HG03575 (cell line): ENCODE data around the gene ILKAP.

Experiments used
- ATAC-seq: cut with Tn5 transposase; IDR thresholded peaks from one replicate; pipeline ENCODE4 v1.9.1; 2021; ENCODE audit not compliant: unreplicated experiment, insufficient number of reproducible peaks, low FRiP score; ENCODE audit errors: extremely low read depth

Gene ILKAP

GRCh38 chr2:238157506-238158017 is 45.9 kb downstream of the ILKAP start:
- ATAC-seq = no peak

GRCh38 chr2:238155761-238156694 is 47.5 kb downstream of the ILKAP start:
- no peak for ATAC-seq

GRCh38 chr2:238155051-238155760 is 48.3 kb downstream of the ILKAP start:
- no peak for ATAC-seq

DNA sequence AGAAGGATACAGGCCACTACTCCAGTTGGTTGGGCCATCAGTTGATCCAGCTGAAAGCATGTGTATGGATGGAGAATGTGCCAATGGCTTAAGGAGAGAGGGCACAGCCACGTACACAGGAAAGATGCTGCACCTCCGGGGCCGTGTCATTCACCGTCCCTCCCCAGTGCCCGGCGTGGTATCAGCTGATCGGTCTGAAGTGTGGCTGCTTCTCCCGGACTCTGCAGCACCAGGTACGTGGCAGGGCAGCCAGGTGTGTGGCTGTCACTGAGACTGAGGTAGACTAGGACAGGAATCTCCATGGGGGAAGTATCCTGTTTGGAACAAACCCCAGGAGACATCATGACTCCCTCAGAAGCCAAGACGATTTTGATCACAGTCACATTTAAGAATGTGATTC is 48.9 kb downstream of the ILKAP start:
- ATAC-seq = no peak

- ATAC-seq = no peak
These were observed 50.5 kb downstream of the ILKAP start for GRCh38 chr2:238152771-238153688.

DNA sequence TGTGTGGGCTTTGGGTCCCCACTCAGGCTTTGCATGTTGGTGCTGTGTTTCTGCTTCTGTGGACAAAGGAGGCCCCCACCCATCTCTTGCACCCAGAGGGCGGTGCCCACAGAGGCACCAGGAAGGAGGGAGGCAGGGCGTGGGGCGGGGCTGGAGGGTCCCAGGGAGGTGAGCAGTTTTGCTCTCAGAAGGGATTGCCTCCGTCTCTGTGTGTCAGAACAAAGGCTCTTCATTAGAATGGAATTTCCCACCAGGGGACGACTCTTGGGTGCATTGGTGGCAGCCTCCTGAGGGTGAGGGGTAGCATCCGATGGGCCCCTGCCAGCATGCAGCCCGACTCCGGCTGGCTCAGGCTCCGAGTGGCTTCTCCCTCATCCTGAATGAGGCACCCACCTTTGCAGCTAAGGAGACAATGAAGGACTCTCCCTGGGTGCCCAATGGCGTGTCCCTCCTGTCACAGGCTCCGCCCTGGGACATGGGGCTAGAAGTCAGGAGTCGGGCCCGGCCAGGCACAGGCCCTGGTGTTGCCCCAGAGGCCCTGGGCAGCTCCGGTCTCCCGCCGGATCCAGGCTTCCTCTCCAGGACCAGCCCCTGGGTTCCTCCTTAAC is 51.8 kb downstream of the ILKAP start:
- ATAC-seq = no peak

- no peak for ATAC-seq
These were observed 52.3 kb downstream of the ILKAP start for GRCh38 chr2:238151205-238151604.

- ATAC-seq = no peak
These were observed 52.8 kb downstream of the ILKAP start for GRCh38 chr2:238150686-238151085.

DNA sequence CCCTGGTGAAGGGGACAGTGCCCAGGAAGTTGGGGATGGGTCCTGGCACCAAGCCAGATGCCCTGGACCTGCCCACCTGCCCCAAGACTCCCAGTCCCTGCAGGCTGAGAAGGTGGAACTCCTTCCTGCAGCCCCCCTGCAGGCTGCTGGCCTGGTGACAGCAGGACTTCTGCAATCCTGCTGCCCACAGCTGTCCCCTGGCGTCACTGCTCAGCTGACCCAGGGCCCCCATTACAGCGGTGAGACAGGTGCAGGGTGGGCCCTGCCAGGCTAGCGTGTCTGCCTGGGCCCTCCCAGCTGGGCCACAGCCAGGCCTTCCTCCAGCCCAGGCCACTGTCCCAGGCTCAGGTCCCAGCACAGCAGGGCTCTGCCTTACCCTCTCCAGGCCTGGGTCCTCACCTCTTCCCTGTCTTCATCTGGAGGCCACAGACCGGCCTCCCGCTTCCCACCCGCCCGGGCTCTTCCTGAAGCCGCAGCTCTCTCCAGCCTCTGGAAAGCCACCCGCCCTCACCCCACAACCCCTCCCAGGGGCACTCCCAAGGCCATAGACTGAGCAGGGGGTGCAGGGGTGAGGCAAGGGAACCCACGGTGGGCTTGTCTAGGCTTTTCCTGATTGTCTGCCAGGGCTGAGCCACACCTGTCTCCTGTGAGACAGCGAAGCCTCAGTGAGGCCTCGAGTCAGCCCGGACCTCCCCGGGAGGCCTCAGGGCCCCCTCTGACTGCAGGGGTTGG is 53.5 kb downstream of the ILKAP start:
- ATAC-seq = no peak

DNA sequence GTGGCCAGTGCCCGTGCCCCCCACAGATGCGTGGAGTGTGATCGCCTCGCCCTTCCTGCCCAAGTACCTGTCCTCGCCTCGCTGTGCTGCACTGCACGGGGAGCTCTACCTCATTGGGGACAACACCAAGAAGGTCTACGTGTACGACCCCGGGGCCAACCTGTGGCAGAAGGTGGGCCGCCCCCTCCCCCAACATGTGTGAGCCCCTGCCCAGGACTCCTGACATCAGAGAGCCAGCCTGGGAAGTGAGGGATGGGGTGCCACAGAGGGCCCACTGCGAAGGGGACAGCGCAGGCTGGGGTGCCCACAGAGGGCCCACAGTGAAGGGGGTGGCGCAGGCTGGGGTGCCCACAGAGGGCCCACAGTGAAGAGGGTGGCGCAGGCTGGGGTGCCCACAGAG is 54.5 kb downstream of the ILKAP start:
- no peak for ATAC-seq

- no peak for ATAC-seq
These were observed 56.5 kb downstream of the ILKAP start for GRCh38 chr2:238146884-238147544.

GRCh38 chr2:238145851-238146250 is 57.6 kb downstream of the ILKAP start:
- ATAC-seq = no peak

GRCh38 chr2:238145046-238145445 is 58.4 kb downstream of the ILKAP start:
- ATAC-seq = no peak

DNA sequence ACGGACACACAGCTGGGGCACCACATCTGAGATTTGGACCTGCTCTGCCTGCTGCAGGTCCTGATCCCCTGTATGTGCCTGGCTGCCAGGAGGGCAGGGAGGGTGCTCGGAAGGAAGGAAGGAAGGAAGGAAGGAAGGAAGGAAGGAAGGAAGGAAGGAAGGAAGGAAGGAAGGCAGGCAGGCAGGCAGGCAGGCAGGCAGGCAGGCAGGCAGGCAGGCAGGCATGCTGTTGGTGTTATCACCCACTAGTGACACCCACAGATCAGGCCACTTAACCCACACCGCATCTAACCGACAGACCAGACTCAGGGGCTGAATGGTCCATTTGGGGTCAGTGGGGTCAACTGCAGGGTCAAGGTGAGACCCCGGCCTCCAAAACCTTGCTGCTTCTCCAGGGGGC is 59.2 kb downstream of the ILKAP start:
- no peak for ATAC-seq

- no peak for ATAC-seq
These were observed 60.1 kb downstream of the ILKAP start for GRCh38 chr2:238143239-238143951.

DNA sequence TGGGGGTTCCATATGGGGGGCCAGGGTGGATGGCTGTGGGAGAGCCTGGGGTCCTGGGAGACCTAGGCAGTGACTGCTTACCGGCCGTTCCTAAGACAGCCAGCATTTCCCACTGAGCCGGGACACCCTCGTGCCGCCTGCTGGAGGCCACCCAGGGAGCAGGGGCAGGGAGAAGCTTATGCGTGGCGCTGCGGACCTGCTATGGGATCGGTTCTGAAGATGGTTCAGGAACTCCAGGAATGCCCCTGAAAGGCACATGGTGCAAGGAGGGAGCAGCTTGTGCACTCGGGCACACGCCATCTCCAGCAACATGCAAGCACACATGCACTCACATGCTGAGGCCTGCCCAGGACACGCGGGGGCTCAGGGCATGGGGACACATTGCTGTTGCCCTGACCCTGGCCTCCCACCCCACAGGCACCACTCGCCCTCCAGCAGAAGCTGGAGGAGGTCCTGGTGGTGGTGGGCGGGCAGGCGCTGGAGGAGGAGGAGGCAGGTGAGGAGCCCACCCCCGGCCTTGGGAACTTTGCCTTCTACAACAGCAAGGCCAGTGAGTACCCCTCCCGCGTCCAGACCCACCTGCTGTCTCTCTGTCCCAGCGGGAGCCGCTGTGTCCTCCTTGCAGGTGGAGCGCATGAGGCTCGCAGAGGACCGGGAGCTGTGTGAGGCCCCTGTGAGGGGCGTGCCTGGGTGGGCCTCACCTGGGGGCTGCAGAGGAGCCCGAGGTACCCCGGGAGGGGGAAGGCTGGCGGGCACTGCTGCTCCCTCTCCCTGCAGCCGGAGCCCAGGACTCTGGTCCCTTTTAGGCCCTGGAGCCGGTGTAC is 60.9 kb downstream of the ILKAP start:
- no peak for ATAC-seq
